Neutrophil (primary cell): ENCODE measurements around the gene ALDOA.

Experiments
- H3K27ac ChIP-seq: fragments of 200-600 bp; sonication (generic); 2 replicates; pipeline ENCODE4 v1.5.1; 2016; ENCODE audit warnings: mild to moderate bottlenecking, moderate library complexity
- H3K27me3 ChIP-seq: fragments of 200-600 bp; sonication (generic); 2 replicates; pipeline ENCODE4 v1.6.0; 2016; ENCODE audit warnings: mild to moderate bottlenecking
- H3K36me3 ChIP-seq: fragments of 200-600 bp; sonication (generic); 2 replicates; pipeline ENCODE4 v1.5.1; 2017
- H3K4me1 ChIP-seq, 2 experiments: fragments of 200-600 bp in 1 of 2; sonication (generic) in 1 of 2; 1 replicate in 1 of 2; 2 replicates in 1 of 2; pipeline versions ENCODE4 v1.5.1 to v1.6.1; 2013 to 2016; ENCODE audit warnings: low read depth in 1 of 2, low read length in 1 of 2, mild to moderate bottlenecking in 1 of 2, moderate library complexity in 1 of 2; ENCODE audit not compliant: control insufficient read depth in 1 of 2, insufficient read depth in 1 of 2
- H3K4me3 ChIP-seq, 2 experiments: fragments of 200-600 bp in 1 of 2; sonication (generic) in 1 of 2; 1 replicate in 1 of 2; 2 replicates in 1 of 2; pipeline ENCODE4 v1.5.1; 2013 to 2016; ENCODE audit warnings: low read depth in 1 of 2, low read length in 1 of 2, mild to moderate bottlenecking in 1 of 2, moderate library complexity in 1 of 2
- H3K9me3 ChIP-seq: fragments of 200-600 bp; sonication (generic); 2 replicates; pipeline ENCODE4 v1.5.1; 2016
- TF ChIP-seq, protein P1 (sequence below): fragments of 200-600 bp; sonication (generic); IDR thresholded peaks from 2 replicates; pipeline ENCODE4 v1.5.1; 2016; ENCODE audit warnings: antibody characterized with exemption

Gene ALDOA

GRCh38 chr16:30046588-30046987 lies 19.0 kb upstream of the ALDOA start:
- Histone ChIP-seq H3K36me3 (no peaks in the 10 kb centered on the region), H3K4me3 (no peak overlapping the region), H3K27me3 (no peaks in the 10 kb centered on the region), H3K4me1 (no peaks in the 10 kb centered on the region), H3K9me3 (no peaks in the 10 kb centered on the region), H3K27ac (no peak overlapping the region)
- TF ChIP-seq, protein P1, sequence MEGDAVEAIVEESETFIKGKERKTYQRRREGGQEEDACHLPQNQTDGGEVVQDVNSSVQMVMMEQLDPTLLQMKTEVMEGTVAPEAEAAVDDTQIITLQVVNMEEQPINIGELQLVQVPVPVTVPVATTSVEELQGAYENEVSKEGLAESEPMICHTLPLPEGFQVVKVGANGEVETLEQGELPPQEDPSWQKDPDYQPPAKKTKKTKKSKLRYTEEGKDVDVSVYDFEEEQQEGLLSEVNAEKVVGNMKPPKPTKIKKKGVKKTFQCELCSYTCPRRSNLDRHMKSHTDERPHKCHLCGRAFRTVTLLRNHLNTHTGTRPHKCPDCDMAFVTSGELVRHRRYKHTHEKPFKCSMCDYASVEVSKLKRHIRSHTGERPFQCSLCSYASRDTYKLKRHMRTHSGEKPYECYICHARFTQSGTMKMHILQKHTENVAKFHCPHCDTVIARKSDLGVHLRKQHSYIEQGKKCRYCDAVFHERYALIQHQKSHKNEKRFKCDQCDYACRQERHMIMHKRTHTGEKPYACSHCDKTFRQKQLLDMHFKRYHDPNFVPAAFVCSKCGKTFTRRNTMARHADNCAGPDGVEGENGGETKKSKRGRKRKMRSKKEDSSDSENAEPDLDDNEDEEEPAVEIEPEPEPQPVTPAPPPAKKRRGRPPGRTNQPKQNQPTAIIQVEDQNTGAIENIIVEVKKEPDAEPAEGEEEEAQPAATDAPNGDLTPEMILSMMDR = no peak

- Histone ChIP-seq H3K27me3 (no peaks in the 10 kb centered on the region), H3K36me3 (no peaks in the 10 kb centered on the region), H3K27ac (no peak overlapping the region), H3K4me1 (peaks cover 10 to 16% of the 10 kb centered on the region in 2 experiments), H3K9me3 (no peaks in the 10 kb centered on the region), H3K4me3 (no peak overlapping the region)
- TF ChIP-seq, protein P1 = no peak
Observed at GRCh38 chr16:30049871-30050270, 15.7 kb upstream of the ALDOA start.

DNA sequence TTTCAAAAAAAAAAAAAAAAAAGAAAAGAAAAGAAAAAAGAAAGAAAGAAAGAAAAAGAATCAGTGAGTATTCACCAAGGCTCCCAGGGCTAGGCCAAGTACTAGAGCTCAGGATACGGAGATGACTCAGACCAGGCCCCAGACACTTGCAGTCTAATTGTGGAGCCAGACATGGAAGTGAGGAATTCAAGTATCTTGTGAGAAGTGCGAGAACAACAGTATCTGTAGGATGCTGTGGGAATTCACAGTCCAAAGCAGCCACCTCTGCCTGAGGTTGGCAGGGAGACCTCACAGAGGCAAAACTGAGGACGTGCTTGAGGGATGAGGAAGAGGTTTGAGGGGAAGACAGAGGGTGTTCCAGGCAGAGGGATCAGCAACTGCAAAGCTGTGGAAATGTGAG lies 14.0 kb upstream of the ALDOA start:
- Histone ChIP-seq H3K27me3 (no peaks in the 10 kb centered on the region), H3K36me3 (no peaks in the 10 kb centered on the region), H3K4me3 (no peak overlapping the region), H3K4me1 (peaks cover 10 to 16% of the 10 kb centered on the region in 2 experiments), H3K9me3 (no peaks in the 10 kb centered on the region), H3K27ac (no peak overlapping the region)
- TF ChIP-seq, protein P1 = no peak

DNA sequence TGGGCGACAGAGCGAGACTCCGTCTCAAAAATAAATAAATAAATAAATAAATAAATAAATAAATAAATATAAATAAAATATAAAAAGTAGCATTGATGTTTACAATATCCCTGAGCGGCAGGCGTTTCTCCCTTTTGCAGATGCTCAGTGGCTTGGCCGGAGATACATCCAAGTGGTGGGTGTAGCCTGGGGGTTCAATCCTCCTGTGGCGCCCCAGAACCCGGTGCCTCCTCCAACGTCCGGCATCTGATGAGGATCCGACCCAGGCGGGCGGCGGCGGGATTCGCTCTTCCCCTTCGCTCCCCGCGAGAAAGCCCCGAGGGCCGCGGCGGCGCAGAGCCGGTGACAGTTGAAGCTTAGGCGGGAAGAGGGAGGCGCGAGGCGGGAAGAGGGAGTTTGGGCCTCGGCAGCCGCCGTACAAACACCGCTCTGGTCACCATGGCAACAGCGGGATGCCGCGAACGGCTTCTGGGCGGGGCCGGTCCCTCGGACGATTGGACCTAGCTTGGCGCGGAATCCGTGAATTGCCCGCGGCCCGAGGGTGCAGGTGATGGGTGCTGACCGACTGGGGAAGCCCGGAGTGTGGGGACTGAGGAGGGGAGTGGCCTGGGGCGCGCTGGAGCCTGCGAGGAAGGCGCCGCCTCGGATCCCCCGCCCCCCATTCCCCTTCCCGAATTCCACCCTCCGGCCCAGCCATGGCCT lies 12.7 kb upstream of the ALDOA start:
- Histone ChIP-seq H3K9me3 (no peaks in the 10 kb centered on the region), H3K27ac (peak overlapping the region; percentile 60), H3K4me3 (peak overlapping the region; percentile 72 to 74), H3K27me3 (no peaks in the 10 kb centered on the region), H3K36me3 (no peaks in the 10 kb centered on the region), H3K4me1 (peaks cover 10 to 16% of the 10 kb centered on the region in 2 experiments)
- TF ChIP-seq, protein P1 = no peak

DNA sequence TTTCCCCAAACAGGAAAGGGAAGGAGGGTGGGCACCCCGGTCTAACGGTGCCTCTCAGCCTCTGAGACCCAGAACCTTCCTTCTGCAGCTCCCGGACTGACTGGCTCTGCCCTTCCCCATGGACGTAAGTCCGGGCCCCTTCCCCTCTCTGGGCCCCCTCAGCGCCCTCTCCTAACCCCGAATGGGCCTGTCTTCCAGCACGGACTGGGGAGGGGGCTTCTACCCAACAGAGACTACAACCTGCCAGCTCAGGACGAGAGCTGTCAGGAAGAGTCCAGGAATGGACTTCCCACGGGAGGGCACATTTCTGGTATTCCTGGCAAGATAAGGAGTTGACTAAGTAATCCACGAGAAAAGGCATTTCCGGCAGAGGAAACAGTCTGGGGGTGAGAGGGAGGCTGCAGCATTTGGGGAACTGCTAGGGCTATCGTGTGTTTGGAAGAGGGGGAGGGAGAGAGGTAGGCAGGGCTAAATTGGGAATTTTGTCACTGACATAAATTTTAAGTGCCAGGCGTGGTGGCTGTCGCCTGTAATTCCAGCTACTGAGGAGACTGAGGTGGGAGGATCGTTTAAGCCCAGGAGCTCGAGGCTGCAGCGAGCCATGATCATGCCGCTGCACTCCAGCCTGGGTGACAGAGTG lies 12.1 kb upstream of the ALDOA start:
- TF ChIP-seq, protein P1 = no peak
- H3K9me3 ChIP-seq = no peaks in the 10 kb centered on the region
- H3K4me3 ChIP-seq = peak overlapping the region; percentile 72 to 74
- no peaks in the 10 kb centered on the region for H3K36me3 ChIP-seq
- no peaks in the 10 kb centered on the region for H3K27me3 ChIP-seq
- peaks cover 10 to 16% of the 10 kb centered on the region in 2 experiments for H3K4me1 ChIP-seq
- H3K27ac ChIP-seq = peak overlapping the region; percentile 60
